Trophoblast cell (in vitro differentiated cells and primary cell): ENCODE measurements around the gene EBF3.

ENCODE experiments used
- DNase-seq, 2 donors: peaks; one replicate each; pipeline ENCODE4 v3.0.0-alpha.2; 2016
- H2AFZ ChIP-seq: 2 replicates; pipeline ENCODE4 v1.6.1; 2013; ENCODE audit warnings: low read length, moderate library complexity, mild to moderate bottlenecking; ENCODE audit not compliant: insufficient read depth, poor library complexity
- H2AK5ac ChIP-seq: 2 replicates; pipeline ENCODE4 v1.6.1; 2013; ENCODE audit warnings: mild to moderate bottlenecking, low read length
- H2BK120ac ChIP-seq: 2 replicates; pipeline ENCODE4 v1.6.1; 2013; ENCODE audit warnings: low read length, mild to moderate bottlenecking, moderate library complexity; ENCODE audit not compliant: insufficient read depth, poor library complexity
- H2BK12ac ChIP-seq: 2 replicates; pipeline ENCODE4 v1.6.1; 2013; ENCODE audit warnings: mild to moderate bottlenecking, low read length, moderate library complexity
- H2BK5ac ChIP-seq: 2 replicates; pipeline ENCODE4 v1.6.1; 2013; ENCODE audit warnings: low read length, low read depth, moderate library complexity, mild to moderate bottlenecking; ENCODE audit not compliant: poor library complexity
- H3K14ac ChIP-seq: 2 replicates; pipeline ENCODE4 v1.6.1; 2013; ENCODE audit warnings: mild to moderate bottlenecking, low read length
- H3K18ac ChIP-seq: 2 replicates; pipeline ENCODE4 v1.6.1; 2013; ENCODE audit warnings: mild to moderate bottlenecking, low read length
- H3K23ac ChIP-seq: 2 replicates; pipeline ENCODE4 v1.6.1; 2013; ENCODE audit warnings: low read length
- H3K27ac ChIP-seq: 2 replicates; pipeline ENCODE4 v1.5.1; 2013; ENCODE audit warnings: low read depth, mild to moderate bottlenecking, inconsistent platforms, low read length, moderate library complexity
- H3K27me3 ChIP-seq: 2 replicates; pipeline ENCODE4 v1.6.1; 2013; ENCODE audit warnings: inconsistent platforms, mild to moderate bottlenecking, low read length, moderate library complexity; ENCODE audit not compliant: insufficient read depth
- H3K36me3 ChIP-seq, 2 experiments: 1 replicate in 1 of 2; 2 replicates in 1 of 2; pipeline ENCODE4 v1.6.1; 2013; ENCODE audit warnings: low read length in 2 of 2, mild to moderate bottlenecking in 2 of 2, moderate library complexity in 1 of 2; ENCODE audit not compliant: insufficient read depth in 2 of 2, control insufficient read depth in 1 of 2
- H3K4ac ChIP-seq: 2 replicates; pipeline ENCODE4 v1.6.1; 2013; ENCODE audit warnings: low read depth, mild to moderate bottlenecking, low read length, moderate library complexity
- H3K4me1 ChIP-seq, 2 experiments: 1 replicate in 1 of 2; 2 replicates in 1 of 2; pipeline ENCODE4 v1.6.1; 2013; ENCODE audit warnings: low read length in 2 of 2, mild to moderate bottlenecking in 2 of 2, moderate library complexity in 1 of 2; ENCODE audit not compliant: insufficient read depth in 2 of 2, control insufficient read depth in 1 of 2
- H3K4me2 ChIP-seq: 2 replicates; pipeline ENCODE4 v1.6.1; 2013; ENCODE audit warnings: inconsistent platforms, mild to moderate bottlenecking, low read length, moderate library complexity
- H3K4me3 ChIP-seq: 2 replicates; pipeline ENCODE4 v1.5.1; 2013; ENCODE audit warnings: mild to moderate bottlenecking, low read depth, low read length, inconsistent platforms
- H3K79me1 ChIP-seq: one replicate; pipeline ENCODE4 v1.6.1; 2013; ENCODE audit warnings: low read length
- H3K79me2 ChIP-seq: 2 replicates; pipeline ENCODE4 v1.6.1; 2013; ENCODE audit warnings: low read length, mild to moderate bottlenecking; ENCODE audit not compliant: control insufficient read depth, insufficient read depth, poor library complexity
- H3K9ac ChIP-seq: 2 replicates; pipeline ENCODE4 v1.6.1; 2013; ENCODE audit warnings: mild to moderate bottlenecking, low read length
- H3K9me3 ChIP-seq: 2 replicates; pipeline ENCODE4 v1.6.1; 2013; ENCODE audit warnings: low read depth, mild to moderate bottlenecking, control low read depth, inconsistent platforms, low read length; ENCODE audit not compliant: insufficient read depth
- H4K12ac ChIP-seq: 2 replicates; pipeline ENCODE4 v1.6.1; 2013; ENCODE audit warnings: low read depth, mild to moderate bottlenecking, low read length, moderate library complexity
- H4K8ac ChIP-seq: 2 replicates; pipeline ENCODE4 v1.6.1; 2013; ENCODE audit warnings: low read depth, mild to moderate bottlenecking, low read length, moderate library complexity
- H4K91ac ChIP-seq: one replicate; pipeline ENCODE4 v1.6.1; 2013; ENCODE audit warnings: low read depth, mild to moderate bottlenecking, low read length, moderate library complexity
- WGBS: extraction: QIAGEN DNeasy Blood & Tissue Kit; methylation state at CpG from one replicate; pipeline ENCODE4 v1.1.7; 2013; ENCODE audit warnings: missing lambda C conversion rate; ENCODE audit not compliant: insufficient read length, insufficient coverage; ENCODE audit errors: extremely low coverage; 5-methylcytosine and 5-hydroxymethylcytosine counted together

Gene EBF3

DNA sequence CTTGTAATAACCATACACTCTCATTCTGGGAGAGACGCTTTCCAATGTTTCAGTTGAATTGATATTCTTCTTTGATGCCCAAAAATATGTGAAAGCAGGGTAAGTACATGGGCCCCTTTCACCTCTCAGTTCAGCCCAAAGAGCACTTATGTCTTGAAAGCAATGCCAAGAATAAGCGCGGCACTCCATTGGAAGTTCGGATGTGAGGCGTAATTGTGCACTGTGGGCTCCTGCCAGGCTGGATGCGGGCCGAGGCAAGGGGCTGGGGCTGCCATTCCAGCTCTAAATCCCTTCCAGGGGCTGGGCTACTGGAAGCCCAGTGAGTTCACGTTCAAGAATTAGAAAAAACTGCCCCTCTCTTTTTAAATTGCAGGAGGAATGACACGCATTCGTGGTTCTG is 113.8 kb downstream of the EBF3 start:
- H4K91ac ChIP-seq, result no peak overlapping the region
- no peak overlapping the region for H4K12ac ChIP-seq
- no peak overlapping the region for H2BK12ac ChIP-seq
- H3K4me3 ChIP-seq, result no peak overlapping the region
- no peaks in the 10 kb centered on the region for H3K79me1 ChIP-seq
- H2BK5ac ChIP-seq, result no peak overlapping the region
- no peak for DNase-seq
- no peak overlapping the region for H3K14ac ChIP-seq
- H3K4me1 ChIP-seq, result no peaks in the 10 kb centered on the region
- H3K27ac ChIP-seq, result no peak overlapping the region
- H3K9ac ChIP-seq, result no peak overlapping the region
- H3K23ac ChIP-seq, result no peak overlapping the region
- H3K79me2 ChIP-seq, result no peaks in the 10 kb centered on the region
- H2AK5ac ChIP-seq, result no peak overlapping the region
- no peak overlapping the region for H3K18ac ChIP-seq
- no peaks in the 10 kb centered on the region for H3K27me3 ChIP-seq
- H2BK120ac ChIP-seq, result no peak overlapping the region
- H2AFZ ChIP-seq, result no peak overlapping the region
- H4K8ac ChIP-seq, result no peak overlapping the region
- no peaks in the 10 kb centered on the region for H3K9me3 ChIP-seq
- H3K4ac ChIP-seq, result no peak overlapping the region
- no CpG with 5 or more reads among the region's 10 CpGs for WGBS
- no peaks in the 10 kb centered on the region for H3K36me3 ChIP-seq
- H3K4me2 ChIP-seq, result no peak overlapping the region

DNA sequence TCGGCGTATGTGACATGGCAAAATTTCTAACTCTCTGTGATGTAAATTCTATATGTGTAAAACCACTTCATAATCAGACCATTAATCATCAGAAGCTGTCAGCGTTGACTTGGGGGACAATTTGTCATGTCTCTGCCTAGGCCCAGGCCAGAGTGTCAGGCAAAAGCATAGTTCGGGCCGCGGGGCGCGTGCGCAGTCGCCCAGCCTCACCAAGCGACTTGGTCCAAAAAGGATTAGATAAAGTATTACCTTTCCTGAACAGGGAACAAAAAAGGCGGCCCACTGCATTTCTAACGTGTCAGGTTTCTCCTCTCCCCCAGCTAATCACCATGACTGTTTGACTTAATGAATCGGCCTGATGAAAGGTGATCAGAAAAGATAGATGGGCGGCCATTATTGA is 114.2 kb downstream of the EBF3 start:
- no peak overlapping the region for H4K12ac ChIP-seq
- H2AFZ ChIP-seq, result no peak overlapping the region
- no peaks in the 10 kb centered on the region for H3K79me1 ChIP-seq

DNA sequence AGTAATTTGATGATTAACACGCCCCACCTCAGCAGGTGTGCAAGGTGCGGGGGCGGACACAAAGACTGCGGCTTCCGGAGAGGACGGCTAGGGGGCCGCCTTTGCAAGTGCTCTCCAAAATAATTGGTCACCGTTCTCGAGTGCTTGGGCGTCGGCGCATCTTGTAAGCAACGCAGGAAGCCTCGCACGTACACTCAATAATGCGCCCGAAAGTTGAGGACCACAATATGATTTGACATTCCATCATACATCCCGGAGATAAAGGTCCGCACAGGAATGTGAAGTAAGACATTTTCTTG is 114.7 kb downstream of the EBF3 start:
- Histone ChIP-seq H3K4ac (no peak overlapping the region), H3K4me3 (no peak overlapping the region), H3K9me3 (no peaks in the 10 kb centered on the region), H2BK5ac (no peak overlapping the region), H2AFZ (no peak overlapping the region), H3K18ac (no peak overlapping the region), H3K27ac (no peak overlapping the region), H3K4me1 (no peaks in the 10 kb centered on the region), H2BK12ac (no peak overlapping the region), H3K9ac (no peak overlapping the region), H3K36me3 (no peaks in the 10 kb centered on the region), H4K12ac (no peak overlapping the region), H3K79me1 (no peaks in the 10 kb centered on the region), H3K4me2 (no peak overlapping the region), H4K91ac (no peak overlapping the region), H3K14ac (no peak overlapping the region), H3K27me3 (no peaks in the 10 kb centered on the region), H3K23ac (no peak overlapping the region), H4K8ac (no peak overlapping the region), H2AK5ac (no peak overlapping the region), H3K79me2 (no peaks in the 10 kb centered on the region), H2BK120ac (no peak overlapping the region)
- WGBS, result no CpG with 5 or more reads among the region's 19 CpGs
- no peak for DNase-seq

More for the DNA sequence above, 114.2 kb downstream of the EBF3 start:
- no peaks in the 10 kb centered on the region for H3K36me3 ChIP-seq
- H3K14ac ChIP-seq, result no peak overlapping the region
- no peak for DNase-seq
- no peak overlapping the region for H3K4ac ChIP-seq
- H3K9ac ChIP-seq, result no peak overlapping the region
- no peak overlapping the region for H2AK5ac ChIP-seq
- no peaks in the 10 kb centered on the region for H3K79me2 ChIP-seq
- no peak overlapping the region for H2BK12ac ChIP-seq
- H3K4me3 ChIP-seq, result no peak overlapping the region
- no peak overlapping the region for H3K18ac ChIP-seq
- no peaks in the 10 kb centered on the region for H3K4me1 ChIP-seq
- H2BK120ac ChIP-seq, result no peak overlapping the region
- no peak overlapping the region for H2BK5ac ChIP-seq
- no peak overlapping the region for H4K8ac ChIP-seq
- no peak overlapping the region for H3K23ac ChIP-seq
- no CpG with 5 or more reads among the region's 15 CpGs for WGBS
- H4K91ac ChIP-seq, result no peak overlapping the region
- H3K9me3 ChIP-seq, result no peaks in the 10 kb centered on the region
- no peaks in the 10 kb centered on the region for H3K27me3 ChIP-seq
- H3K27ac ChIP-seq, result no peak overlapping the region
- no peak overlapping the region for H3K4me2 ChIP-seq

DNA sequence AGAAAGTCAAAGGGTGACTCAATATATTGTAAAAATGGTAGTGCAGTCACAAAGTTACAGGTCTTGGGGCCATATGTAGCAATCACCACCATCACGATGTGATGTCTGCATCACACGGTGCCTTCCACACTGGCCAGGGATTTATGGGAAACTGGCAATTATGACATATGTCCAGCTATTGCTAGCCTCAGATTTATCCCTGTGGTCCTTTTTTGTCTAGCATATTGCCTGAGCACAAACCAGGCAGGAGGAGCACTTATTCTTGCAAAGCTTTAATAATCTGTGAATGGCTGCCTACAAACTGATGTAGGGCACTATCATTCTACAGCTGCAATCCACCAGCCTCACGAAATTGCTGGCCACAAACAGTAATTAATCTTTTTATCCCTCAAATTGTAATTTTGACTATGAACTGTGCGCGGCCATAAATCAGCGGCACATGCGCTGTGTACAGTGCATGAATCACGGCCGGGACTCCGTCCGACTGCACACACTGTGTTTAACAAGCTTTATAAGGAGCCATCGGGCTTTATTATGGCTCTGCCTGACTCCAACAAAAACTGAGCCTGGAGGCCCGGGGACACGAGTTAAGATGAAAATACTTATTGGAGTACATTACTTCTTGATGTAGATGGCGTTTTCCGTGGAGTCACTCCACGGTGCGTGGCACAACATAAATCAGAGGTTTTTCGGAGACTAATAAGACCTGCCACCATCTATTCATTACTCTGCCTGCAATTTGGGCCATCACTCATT is 115.2 kb downstream of the EBF3 start:
- H2BK120ac ChIP-seq, result no peak overlapping the region
- H2AK5ac ChIP-seq, result no peak overlapping the region
- H2AFZ ChIP-seq, result no peak overlapping the region
- no peak overlapping the region for H3K4ac ChIP-seq
- H3K18ac ChIP-seq, result no peak overlapping the region
- no peaks in the 10 kb centered on the region for H3K79me2 ChIP-seq
- H3K4me1 ChIP-seq, result no peaks in the 10 kb centered on the region
- H4K12ac ChIP-seq, result no peak overlapping the region
- no peaks in the 10 kb centered on the region for H3K36me3 ChIP-seq
- no peaks in the 10 kb centered on the region for H3K9me3 ChIP-seq
- H2BK5ac ChIP-seq, result no peak overlapping the region
- H3K4me3 ChIP-seq, result no peak overlapping the region
- H3K27me3 ChIP-seq, result no peaks in the 10 kb centered on the region
- H2BK12ac ChIP-seq, result no peak overlapping the region
- no peak overlapping the region for H3K23ac ChIP-seq
- no peak for DNase-seq
- H3K9ac ChIP-seq, result no peak overlapping the region
- no peak overlapping the region for H3K4me2 ChIP-seq
- H4K8ac ChIP-seq, result no peak overlapping the region
- H3K79me1 ChIP-seq, result no peaks in the 10 kb centered on the region
- no peak overlapping the region for H3K27ac ChIP-seq
- H3K14ac ChIP-seq, result no peak overlapping the region
- H4K91ac ChIP-seq, result no peak overlapping the region
- no CpG with 5 or more reads among the region's 19 CpGs for WGBS
